SK-N-SH (cell line): ENCODE data around the gene PXDN. TPM values are rescaled to one million over a fixed set of nuclear protein-coding genes. Genes with fewer than 3 reads are reported as not detected.

Source experiments
- CTCF ChIA-PET: fragments of 300-600, 350-600 bp; formaldehyde crosslinking; extraction: SDS; loops from one replicate; lab custom pipeline; 2021; lab: Yijun Ruan, JAX
- POLR2A ChIA-PET: fragments of 350-600 bp; sonication (Branson Sonifier 250); formaldehyde crosslinking; extraction: SDS; loops from one replicate; lab custom pipeline; 2020; ENCODE audit warnings: antibody characterized with exemption, inconsistent platforms; lab: Yijun Ruan, JAX
- DNase-seq: peaks from one replicate; pipeline ENCODE4 v3.0.0; 2012
- H2AFZ ChIP-seq: fragments of 200-600 bp; sonication (generic); 2 replicates; pipeline ENCODE4 v1.8.1; 2016; ENCODE audit warnings: antibody characterized with exemption, mild to moderate bottlenecking, low read depth
- H3F3A ChIP-seq: fragments of 200-600 bp; sonication (generic); replicated peaks from 2 replicates; pipeline ENCODE3; 2016; ENCODE audit warnings: antibody characterized with exemption, mild to moderate bottlenecking; ENCODE audit not compliant: insufficient read depth
- H3K27ac ChIP-seq, 2 experiments: fragments of 200-500 bp in 1 of 2; fragments of 200-600 bp in 1 of 2; sonication (Bioruptor generic) in 1 of 2; sonication (generic), shearing (Covaris generic) in 1 of 2; 2 replicates each; pipeline versions ENCODE4 v1.5.1 to v1.6.1; 2014 to 2016; ENCODE audit warnings: low read depth in 2 of 2, inconsistent platforms in 1 of 2, low read length in 1 of 2, mild to moderate bottlenecking in 1 of 2, mixed read lengths in 1 of 2
- H3K27me3 ChIP-seq: fragments of 200-600 bp; sonication (generic), shearing (Covaris generic); 2 replicates; pipeline ENCODE4 v1.6.1; 2016; ENCODE audit warnings: mixed run types; ENCODE audit not compliant: insufficient read depth
- H3K36me3 ChIP-seq, 2 experiments: fragments of 200-500 bp in 1 of 2; fragments of 200-600 bp in 1 of 2; sonication (Bioruptor generic) in 1 of 2; sonication (generic) in 1 of 2; replicated peaks in 1 of 2; 2 replicates each; pipeline versions ENCODE3 to v1.5.1; 2014 to 2016; ENCODE audit warnings: low read length in 1 of 2, mild to moderate bottlenecking in 1 of 2; ENCODE audit not compliant: insufficient read depth in 2 of 2, control insufficient read depth in 1 of 2
- H3K4me1 ChIP-seq, 2 experiments: fragments of 200-500 bp in 1 of 2; fragments of 200-600 bp in 1 of 2; sonication (Bioruptor generic) in 1 of 2; sonication (generic), shearing (Covaris generic) in 1 of 2; 2 replicates each; pipeline versions ENCODE4 v1.5.1 to v1.6.1; 2014 to 2016; ENCODE audit warnings: low read depth in 1 of 2, low read length in 1 of 2, mixed run types in 1 of 2; ENCODE audit not compliant: insufficient read depth in 2 of 2, control insufficient read depth in 1 of 2
- H3K4me2 ChIP-seq: fragments of 200-600 bp; sonication (generic), shearing (Covaris generic); 2 replicates; pipeline ENCODE4 v1.6.1; 2017; ENCODE audit warnings: mixed run types
- H3K4me3 ChIP-seq, 2 experiments: fragments of 200-500 bp in 1 of 2; fragments of 200-600 bp in 1 of 2; sonication (Bioruptor generic) in 1 of 2; sonication (generic), shearing (Covaris generic) in 1 of 2; 2 replicates each; pipeline versions ENCODE4 v1.5.1 to v1.8.1; 2014 to 2016; ENCODE audit warnings: low read depth in 2 of 2, inconsistent platforms in 1 of 2, low read length in 1 of 2, mild to moderate bottlenecking in 1 of 2, mixed read lengths in 1 of 2, moderate library complexity in 1 of 2
- H3K79me2 ChIP-seq: fragments of 200-600 bp; sonication (generic); 2 replicates; pipeline ENCODE4 v1.8.1; 2017; ENCODE audit warnings: mild to moderate bottlenecking; ENCODE audit not compliant: insufficient read depth
- H3K9ac ChIP-seq: fragments of 200-600 bp; sonication (generic); 2 replicates; pipeline ENCODE4 v1.6.1; 2017; ENCODE audit warnings: mixed run types
- H3K9me2 ChIP-seq: fragments of 200-600 bp; sonication (generic); 2 replicates; pipeline ENCODE4 v1.6.1; 2017; ENCODE audit warnings: mixed run types
- H3K9me3 ChIP-seq: fragments of 200-600 bp; sonication (generic); 2 replicates; pipeline ENCODE4 v1.6.1; 2017; ENCODE audit warnings: mixed run types, mild to moderate bottlenecking, moderate library complexity
- H4K20me1 ChIP-seq: fragments of 200-600 bp; sonication (generic); 2 replicates; pipeline ENCODE4 v1.6.1; 2017; ENCODE audit warnings: mild to moderate bottlenecking, mixed run types; ENCODE audit not compliant: insufficient read depth
- CHD2 ChIP-seq: fragments of 150-350 bp; IDR thresholded peaks from 2 replicates; pipeline ENCODE4 v1.6.1; 2018; ENCODE audit warnings: low read length; ENCODE audit not compliant: partially characterized antibody
- CTCF ChIP-seq: fragments of 200-600 bp; sonication (generic); IDR thresholded peaks from 2 replicates; pipeline ENCODE4 v1.6.1; 2017; ENCODE audit warnings: antibody characterized with exemption, mild to moderate bottlenecking, moderate library complexity
- EZH2phosphoT487 ChIP-seq: fragments of 200-600 bp; sonication (generic); IDR thresholded peaks from 2 replicates; pipeline ENCODE4 v1.6.1; 2017; ENCODE audit warnings: low read depth, mixed run types, mild to moderate bottlenecking, antibody characterized with exemption, moderate library complexity, borderline replicate concordance
- FOXJ3 ChIP-seq: sonication (generic); formaldehyde crosslinking; IDR thresholded peaks from 2 replicates; pipeline ENCODE4 v1.5.1; 2020; ENCODE audit warnings: mild to moderate bottlenecking, missing genetic modification reagents
- GATA2 ChIP-seq: sonication (generic); formaldehyde crosslinking; IDR thresholded peaks from 2 replicates; pipeline ENCODE4 v1.5.0; 2020; ENCODE audit warnings: mild to moderate bottlenecking, missing genetic modification reagents
- MXI1 ChIP-seq: IDR thresholded peaks from 2 replicates; pipeline ENCODE4 v1.6.1; 2012; ENCODE audit warnings: mild to moderate bottlenecking, low read depth, low read length, improper control_type of control experiment
- NFIC ChIP-seq: IDR thresholded peaks from 2 replicates; pipeline ENCODE4 v1.4.0; 2012; ENCODE audit warnings: borderline replicate concordance
- RFX5 ChIP-seq: IDR thresholded peaks from 2 replicates; pipeline ENCODE4 v1.6.1; 2012; ENCODE audit warnings: mild to moderate bottlenecking, improper control_type of control experiment, low read length
- RXRA ChIP-seq: IDR thresholded peaks from 2 replicates; pipeline ENCODE4 v1.4.0; 2012; ENCODE audit warnings: low read depth, mild to moderate bottlenecking, borderline replicate concordance
- SIN3A ChIP-seq: IDR thresholded peaks from 2 replicates; pipeline ENCODE4 v1.6.1; 2012; ENCODE audit warnings: low read depth, mild to moderate bottlenecking, low read length, moderate library complexity, borderline replicate concordance
- TAF1 ChIP-seq: IDR thresholded peaks from 2 replicates; pipeline ENCODE4 v1.6.1; 2012; ENCODE audit warnings: low read depth, mild to moderate bottlenecking, low read length, moderate library complexity, borderline replicate concordance
- USF1 ChIP-seq: IDR thresholded peaks from 2 replicates; pipeline ENCODE4 v1.4.0; 2012; ENCODE audit warnings: low read depth, borderline replicate concordance
- USF2 ChIP-seq: fragments of 150-350 bp; IDR thresholded peaks from 2 replicates; pipeline ENCODE4 v1.6.1; 2017; ENCODE audit warnings: antibody characterized with exemption, low read length, low read depth, borderline replicate concordance
- YY1 ChIP-seq: IDR thresholded peaks from 2 replicates; pipeline ENCODE4 v1.4.0; 2012; ENCODE audit warnings: low read depth, mild to moderate bottlenecking
- ZBTB33 ChIP-seq: IDR thresholded peaks from 2 replicates; pipeline ENCODE4 v1.4.0; 2012; ENCODE audit warnings: low read depth, borderline replicate concordance
- WGBS: methylation state at CpG from one replicate; pipeline ENCODE4 v1.1.6; 2017; ENCODE audit warnings: low lambda C conversion rate; 5-methylcytosine and 5-hydroxymethylcytosine counted together
- polyA plus RNA-seq, 3 experiments: library from polyadenylated mRNA; depleted of rRNA; stranded (reverse); fragments of >200 nt; gene quantifications; 2 replicates each; pipeline ENCODE4 v1.2.3, GENCODE V29; 2012

PXDN gene
- polyA plus RNA-seq, 1 of the 3 experiments (the other 2 are of a cell fraction): 146 TPM

- no peak for TF ChIP-seq USF1
- no peak for TF ChIP-seq MXI1
- no peak for TF ChIP-seq GATA2 (CRISPR knock-in tag)
- TF ChIP-seq EZH2phosphoT487: no peak
Observed at GRCh38 chr2:1631292-1632001, 112.9 kb downstream of the PXDN start (continued).

- H3K9me2 ChIP-seq: no peaks in the 10 kb centered on the region
- no peak for TF ChIP-seq SIN3A
- peak; percentile 54 for TF ChIP-seq NFIC
- TF ChIP-seq, all 33 proteins: peak for 1
- Histone ChIP-seq H3K4me3 (no peak overlapping the region), H2AFZ (no peak overlapping the region), H3K36me3 (peaks cover 40 to 41% of the 10 kb centered on the region in 2 experiments), H3K9ac (no peak overlapping the region), H3K4me2 (no peak overlapping the region), H3K9me3 (no peaks in the 10 kb centered on the region), H4K20me1 (no peaks in the 10 kb centered on the region), H3K27me3 (no peaks in the 10 kb centered on the region), H3K27ac (no peak overlapping the region), H3K79me2 (no peaks in the 10 kb centered on the region), H3F3A (peaks cover 6% of the 10 kb centered on the region), H3K4me1 (peaks cover 7 to 18% of the 10 kb centered on the region in 2 experiments; a peak in 2 of 4 replicates)
- ChIA-PET CTCF (interaction anchor here (0.8 to 1.3 kb wide), 3 partner anchors 14 to 42 kb away, joined by 3 to 4 read pairs (median 3); no protein-coding TSS in a partner anchor), POLR2A (interaction anchor here (1.3 kb wide), 1 partner anchor 36 kb away, joined by 3 read pairs; no protein-coding TSS in a partner anchor)
- 39% methylated on average over 2 of the region's 2 CpGs for WGBS
- no peak for DNase-seq
Observed at GRCh38 chr2:1628893-1629292, 115.4 kb downstream of the PXDN start.

- Histone ChIP-seq H3K27ac (no peak overlapping the region), H3K4me2 (no peak overlapping the region), H4K20me1 (no peaks in the 10 kb centered on the region), H3K9ac (no peak overlapping the region), H3K79me2 (no peaks in the 10 kb centered on the region), H3K4me3 (no peak overlapping the region), H3K4me1 (peaks cover 7 to 18% of the 10 kb centered on the region in 2 experiments; a peak in 2 of 4 replicates), H3F3A (peaks cover 6% of the 10 kb centered on the region), H3K27me3 (no peaks in the 10 kb centered on the region), H2AFZ (no peak overlapping the region), H3K9me3 (no peaks in the 10 kb centered on the region), H3K36me3 (peaks cover 30 to 33% of the 10 kb centered on the region in 2 experiments), H3K9me2 (no peaks in the 10 kb centered on the region)
- 82% methylated on average over 9 of the region's 9 CpGs for whole genome bisulfite sequencing
- DNase-seq: no peak
- POLR2A ChIA-PET: interaction anchor here (1.3 kb wide), 1 partner anchor 35 kb away, joined by 3 read pairs; no protein-coding TSS in a partner anchor
- CTCF ChIA-PET: interaction anchor here (0.9 kb wide), 1 partner anchor 677 kb away, joined by 3 read pairs; the partner anchor contains the start of gene SNTG2
- TF ChIP-seq USF1 (no peak), RXRA (no peak), FOXJ3 (no peak), CHD2 (no peak), CTCF (no peak), ZBTB33 (no peak), YY1 (no peak), RFX5 (no peak), TAF1 (no peak), USF2 (no peak)
Observed at GRCh38 chr2:1627628-1628381, 116.5 kb downstream of the PXDN start.
